Measurements from ENCODE around the gene KCNK10.

GRCh38 chr14:88247228-88247627 is 75.8 kb downstream of the KCNK10 start:
- TF ChIP-seq POLR2A (IDR thresholded peaks at IDR 0.05) (no peak), CTCF (IDR thresholded peaks at IDR 0.05 in 8 of 11, conservative IDR thresholded peaks at IDR 0.05 in 3 of 11) (no peak)
